Activated CD8-positive, alpha-beta T cell treated with anti-CD3 and anti-CD28 coated beads for 36 hours (primary cell): ENCODE data around the gene PNMA8C. TPM values are rescaled to one million over a fixed set of nuclear protein-coding genes. Genes with fewer than 3 reads are reported as not detected.

ENCODE experiments used
- ATAC-seq: fragments of 200-7000 bp; cut with Tn5 transposase; one replicate; pipeline ENCODE4 v1.10.0; 2021; ENCODE audit warnings: mild to moderate bottlenecking, moderate library complexity
- CTCF ChIA-PET: fragments of 350-600 bp; sonication (Branson Sonifier 250); formaldehyde crosslinking; loops from one replicate; lab custom pipeline; 2021; ENCODE audit warnings: antibody characterized with exemption; lab: Charles Lee
- POLR2A ChIA-PET: fragments of 350-600 bp; sonication (Branson Sonifier 250); formaldehyde crosslinking; loops from one replicate; lab custom pipeline; 2021; ENCODE audit warnings: antibody characterized with exemption; lab: Charles Lee
- DNase-seq: peaks from one replicate; pipeline ENCODE4 v3.0.0-alpha.2; 2020
- H3K27ac Mint-ChIP-seq: one replicate; pipeline ENCODE4 v1.8.0; 2021; ENCODE audit warnings: mild to moderate bottlenecking, mixed read lengths
- H3K27me3 Mint-ChIP-seq: one replicate; pipeline ENCODE4 v1.8.0; 2021; ENCODE audit warnings: mixed read lengths
- H3K36me3 Mint-ChIP-seq: one replicate; pipeline ENCODE4 v1.8.0; 2021; ENCODE audit warnings: low read depth, mixed read lengths
- H3K4me1 Mint-ChIP-seq: one replicate; pipeline ENCODE4 v1.8.0; 2021; ENCODE audit warnings: low read depth, mixed read lengths
- H3K4me3 Mint-ChIP-seq: one replicate; pipeline ENCODE4 v1.8.0; 2021; ENCODE audit warnings: mild to moderate bottlenecking, moderate library complexity, mixed read lengths
- H3K9me3 Mint-ChIP-seq: one replicate; pipeline ENCODE4 v1.8.0; 2021; ENCODE audit warnings: mixed read lengths
- CTCF ChIP-seq: fragments of 200-600 bp; IDR thresholded peaks from one replicate; pipeline ENCODE4 v1.8.0; 2022; ENCODE audit warnings: antibody characterized with exemption, mild to moderate bottlenecking
- intact Hi-C: fragments of 100-400 bp; cut with micrococcal nuclease; formaldehyde crosslinking; loops from one replicate; pipeline ENCODE4 v1.10.0; 2022
- total RNA-seq, 2 experiments: library from RNA; stranded (reverse); gene quantifications; one replicate each; pipeline ENCODE4 v1.2.3, GENCODE V29; 2021

The PNMA8C gene
- total RNA-seq, 2 experiments from 2014 or later, result not detected

GRCh38 chr19:46431824-46432223, 3.1 kb upstream of the PNMA8C start:
- no peak overlapping the region for H3K4me3 Mint-ChIP-seq
- H3K36me3 Mint-ChIP-seq, result no peaks in the 10 kb centered on the region
- ChIA-PET POLR2A (interaction anchor here (0.6 to 0.7 kb wide), 2 partner anchors 25 to 66 kb away, joined by 3 read pairs; no protein-coding TSS in a partner anchor), CTCF (interaction anchor here (0.8 to 2.0 kb wide), 4 partner anchors 13 to 111 kb away, joined by 3 to 5 read pairs (median 4); no protein-coding TSS in a partner anchor)
- intact Hi-C loops, result no loop called here
- peaks cover 21% of the 10 kb centered on the region for H3K4me1 Mint-ChIP-seq
- DNase-seq (peak; percentile 17), ATAC-seq (no peak)
- H3K27ac Mint-ChIP-seq, result no peak overlapping the region
- H3K9me3 Mint-ChIP-seq, result no peaks in the 10 kb centered on the region
- H3K27me3 Mint-ChIP-seq, result peaks cover 57% of the 10 kb centered on the region
- no peak for TF ChIP-seq CTCF

GRCh38 chr19:46429999-46430398, 1.3 kb upstream of the PNMA8C start:
- ATAC-seq, result no peak
- POLR2A ChIA-PET, result no interaction called here

GRCh38 chr19:46427518-46428045, 1.2 kb downstream of the PNMA8C start:
- ATAC-seq (no peak), DNase-seq (no peak)
- CTCF ChIA-PET, result interaction anchor here (1.0 kb wide), 1 partner anchor 86 kb away, joined by 3 read pairs; no protein-coding TSS in a partner anchor
- Mint-ChIP-seq H3K27me3 (peaks cover 70% of the 10 kb centered on the region), H3K4me3 (no peak overlapping the region), H3K36me3 (no peaks in the 10 kb centered on the region), H3K9me3 (no peaks in the 10 kb centered on the region), H3K27ac (no peak overlapping the region), H3K4me1 (peaks cover 32% of the 10 kb centered on the region)
- no peak for TF ChIP-seq CTCF
- POLR2A ChIA-PET, result interaction anchor here (1.0 kb wide), 1 partner anchor 173 kb away, joined by 4 read pairs; the partner anchor contains the start of gene CALM3
- intact Hi-C loops, result no loop called here

More at GRCh38 chr19:46429999-46430398, 1.3 kb upstream of the PNMA8C start:
- intact Hi-C loops, result no loop called here
- no peak for DNase-seq
- H3K27ac Mint-ChIP-seq, result no peak overlapping the region
- H3K4me3 Mint-ChIP-seq, result no peak overlapping the region
- CTCF ChIA-PET, result no interaction called here
- H3K36me3 Mint-ChIP-seq, result no peaks in the 10 kb centered on the region
- H3K4me1 Mint-ChIP-seq, result peaks cover 32% of the 10 kb centered on the region
- no peaks in the 10 kb centered on the region for H3K9me3 Mint-ChIP-seq
- peaks cover 68% of the 10 kb centered on the region for H3K27me3 Mint-ChIP-seq
- no peak for TF ChIP-seq CTCF

GRCh38 chr19:46426506-46427162, 2.1 kb downstream of the PNMA8C start:
- peaks cover 70% of the 10 kb centered on the region for H3K27me3 Mint-ChIP-seq
- no peaks in the 10 kb centered on the region for H3K9me3 Mint-ChIP-seq
- ATAC-seq (peak; percentile 69), DNase-seq (peak; percentile 68)
- ChIA-PET CTCF (interaction anchor here (1.1 kb wide), 1 partner anchor 61 kb away, joined by 3 read pairs; no protein-coding TSS in a partner anchor), POLR2A (interaction anchor here (1.0 kb wide), 1 partner anchor 174 kb away, joined by 4 read pairs; the partner anchor contains the start of gene CALM3)
- H3K4me1 Mint-ChIP-seq, result peaks cover 32% of the 10 kb centered on the region
- H3K4me3 Mint-ChIP-seq, result peak overlapping the region; percentile 56
- no peak overlapping the region for H3K27ac Mint-ChIP-seq
- TF ChIP-seq CTCF, result no peak
- H3K36me3 Mint-ChIP-seq, result no peaks in the 10 kb centered on the region
- intact Hi-C loops, result no loop called here

- no peak for TF ChIP-seq CTCF
- ChIA-PET POLR2A (no interaction called here), CTCF (interaction anchor here (1.1 kb wide), 1 partner anchor 61 kb away, joined by 3 read pairs; no protein-coding TSS in a partner anchor)
- Mint-ChIP-seq H3K9me3 (no peaks in the 10 kb centered on the region), H3K4me1 (peaks cover 32% of the 10 kb centered on the region), H3K4me3 (peak overlapping the region; percentile 56), H3K27me3 (peaks cover 66% of the 10 kb centered on the region), H3K36me3 (no peaks in the 10 kb centered on the region), H3K27ac (no peak overlapping the region)
- intact Hi-C loops, result no loop called here
- no peak for DNase-seq
- no peak for ATAC-seq
These were observed 2.7 kb downstream of the PNMA8C start for GRCh38 chr19:46426035-46426505.
